ENCODE measurements around the gene TSPAN32. TPM values are rescaled to one million over a fixed set of nuclear protein-coding genes. Genes with fewer than 3 reads are reported as not detected.

TSPAN32 gene
- total RNA-seq, 1 donor from 2014 or later, result 0.23 TPM

DNA sequence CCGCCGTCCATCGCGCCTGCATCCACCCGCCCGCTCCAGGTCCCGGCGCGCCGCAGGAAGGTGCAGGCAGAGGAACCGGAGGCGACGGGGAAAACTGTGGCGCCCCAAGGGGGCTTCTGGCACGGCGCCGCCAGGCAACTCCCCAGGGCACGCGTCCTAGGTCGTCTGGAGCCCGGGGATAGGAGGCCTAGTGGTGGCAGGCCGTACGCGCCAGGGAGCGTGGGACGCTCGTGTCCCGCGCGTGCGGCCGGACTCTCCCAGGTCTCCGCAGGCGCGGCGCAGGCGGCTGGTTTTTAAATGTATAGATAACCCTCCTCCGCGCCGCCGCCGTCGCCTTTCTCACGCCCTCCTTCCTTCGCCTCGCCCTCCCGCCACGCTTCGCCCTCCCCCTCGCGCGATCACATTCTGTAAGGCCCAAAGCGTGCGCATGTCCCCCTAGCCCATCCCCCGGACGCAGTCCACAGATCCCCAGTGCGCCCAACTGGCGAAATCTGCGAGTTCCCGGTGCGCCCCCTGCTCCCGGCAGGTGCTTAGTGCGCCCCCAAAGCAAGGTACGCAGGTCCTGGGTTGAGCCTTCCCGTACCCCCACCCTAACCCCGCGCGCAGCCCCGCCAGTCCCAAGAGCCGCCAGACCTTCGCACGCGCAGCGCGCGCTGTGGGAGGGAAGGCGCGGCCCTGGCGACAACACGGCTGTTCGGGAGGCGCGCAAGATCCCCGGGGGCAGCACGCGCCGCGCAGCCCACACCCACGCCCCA, 31.3 kb upstream of the TSPAN32 start, which contains the start of gene ASCL2:
Gene ASCL2 (minus strand): TSS at position 267 of the 755 bp plus-strand sequence. CDS start 256 bp downstream, at position 11.
- H3K27ac Mint-ChIP-seq (ENCODE audit: unreplicated experiment), result no peak within 1 kb of the TSS
- no peaks in the 10 kb centered on the region for H3K36me3 Mint-ChIP-seq (ENCODE audit: low read depth, unreplicated experiment)
- peaks cover 14% of the 10 kb centered on the region for H3K27me3 Mint-ChIP-seq (ENCODE audit: unreplicated experiment)
- H3K4me3 Mint-ChIP-seq (ENCODE audit: unreplicated experiment), result no peak within 1 kb of the TSS
- peak; percentile 4 for DNase-seq (ENCODE audit: low spot score)
- no peaks in the 10 kb centered on the region for H3K9me3 Mint-ChIP-seq (ENCODE audit: unreplicated experiment)
- H3K4me1 Mint-ChIP-seq (ENCODE audit: unreplicated experiment), result peaks cover 3% of the 10 kb centered on the region
- TF ChIP-seq, protein P1, sequence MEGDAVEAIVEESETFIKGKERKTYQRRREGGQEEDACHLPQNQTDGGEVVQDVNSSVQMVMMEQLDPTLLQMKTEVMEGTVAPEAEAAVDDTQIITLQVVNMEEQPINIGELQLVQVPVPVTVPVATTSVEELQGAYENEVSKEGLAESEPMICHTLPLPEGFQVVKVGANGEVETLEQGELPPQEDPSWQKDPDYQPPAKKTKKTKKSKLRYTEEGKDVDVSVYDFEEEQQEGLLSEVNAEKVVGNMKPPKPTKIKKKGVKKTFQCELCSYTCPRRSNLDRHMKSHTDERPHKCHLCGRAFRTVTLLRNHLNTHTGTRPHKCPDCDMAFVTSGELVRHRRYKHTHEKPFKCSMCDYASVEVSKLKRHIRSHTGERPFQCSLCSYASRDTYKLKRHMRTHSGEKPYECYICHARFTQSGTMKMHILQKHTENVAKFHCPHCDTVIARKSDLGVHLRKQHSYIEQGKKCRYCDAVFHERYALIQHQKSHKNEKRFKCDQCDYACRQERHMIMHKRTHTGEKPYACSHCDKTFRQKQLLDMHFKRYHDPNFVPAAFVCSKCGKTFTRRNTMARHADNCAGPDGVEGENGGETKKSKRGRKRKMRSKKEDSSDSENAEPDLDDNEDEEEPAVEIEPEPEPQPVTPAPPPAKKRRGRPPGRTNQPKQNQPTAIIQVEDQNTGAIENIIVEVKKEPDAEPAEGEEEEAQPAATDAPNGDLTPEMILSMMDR (IDR thresholded peaks at IDR 0.05; ENCODE audit: unreplicated experiment), result no peak

DNA sequence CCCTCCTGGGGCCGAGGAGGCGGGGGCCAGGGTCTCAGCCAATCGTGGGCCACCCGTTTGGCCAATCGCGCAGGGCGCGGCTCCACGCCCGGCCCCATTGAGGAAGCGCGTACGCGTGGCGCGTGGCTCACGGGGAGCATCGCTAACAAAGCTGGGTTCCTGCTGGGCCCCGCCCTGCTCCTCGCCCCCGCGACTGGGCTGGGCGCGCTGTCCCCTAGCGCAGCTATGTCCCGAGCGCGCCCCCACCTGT, 30.8 kb upstream of the TSPAN32 start:
- peaks cover under 1% of the 10 kb centered on the region for H3K4me1 Mint-ChIP-seq (ENCODE audit: unreplicated experiment)
- H3K4me3 Mint-ChIP-seq (ENCODE audit: unreplicated experiment), result no peak overlapping the region
- H3K36me3 Mint-ChIP-seq (ENCODE audit: low read depth, unreplicated experiment), result peaks cover under 1% of the 10 kb centered on the region
- no peak overlapping the region for H3K27ac Mint-ChIP-seq (ENCODE audit: unreplicated experiment)
- H3K9me3 Mint-ChIP-seq (ENCODE audit: unreplicated experiment), result no peaks in the 10 kb centered on the region
- DNase-seq (ENCODE audit: low spot score), result peak; percentile 2
- TF ChIP-seq, protein P1 (IDR thresholded peaks at IDR 0.05; ENCODE audit: unreplicated experiment), result no peak
- peaks cover 13% of the 10 kb centered on the region for H3K27me3 Mint-ChIP-seq (ENCODE audit: unreplicated experiment)

- peak; percentile 3 for DNase-seq (ENCODE audit: low spot score)
- TF ChIP-seq, protein P1 (IDR thresholded peaks at IDR 0.05; ENCODE audit: unreplicated experiment), result no peak
- H3K27me3 Mint-ChIP-seq (ENCODE audit: unreplicated experiment), result peaks cover 12% of the 10 kb centered on the region
These were observed 30.2 kb upstream of the TSPAN32 start for GRCh38 chr11:2271327-2272227.

DNA sequence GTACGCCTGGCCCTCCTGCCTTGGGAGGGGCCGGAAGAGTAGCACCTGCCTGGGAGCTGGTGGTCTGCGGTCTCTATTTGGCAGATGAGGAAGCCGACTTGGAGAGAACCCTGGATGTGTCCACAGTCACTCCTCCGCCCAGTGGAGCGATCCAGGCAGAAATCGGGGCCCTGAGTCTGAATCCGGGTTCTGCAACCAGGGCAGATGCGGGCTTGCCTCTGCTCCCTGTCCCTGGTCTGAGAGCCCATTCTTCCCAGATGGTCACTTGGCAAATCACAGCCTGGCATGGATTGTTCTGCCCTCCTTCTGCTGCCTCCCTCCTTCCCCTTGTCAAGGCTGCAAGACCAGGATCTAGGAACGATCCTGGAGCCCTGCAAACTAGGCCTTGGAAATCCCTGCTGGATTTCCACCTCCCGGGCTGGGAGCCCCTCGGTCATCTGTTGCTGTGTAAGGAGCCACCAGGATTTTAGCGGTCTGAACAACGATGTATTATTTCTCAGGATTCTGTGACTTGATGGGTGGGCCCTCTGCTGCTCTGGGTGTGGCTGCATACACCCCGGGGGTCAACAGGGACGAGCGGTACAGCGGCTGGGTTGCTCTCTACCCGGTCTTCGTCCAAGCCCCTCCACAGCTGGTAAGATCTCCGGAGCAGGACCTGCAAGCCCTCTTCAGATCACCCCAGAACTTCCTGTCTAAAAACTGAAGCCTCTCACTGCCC, 29.4 kb upstream of the TSPAN32 start:
- peaks cover 12% of the 10 kb centered on the region for H3K27me3 Mint-ChIP-seq (ENCODE audit: unreplicated experiment)
- no peak overlapping the region for H3K27ac Mint-ChIP-seq (ENCODE audit: unreplicated experiment)
- H3K4me3 Mint-ChIP-seq (ENCODE audit: unreplicated experiment), result peak overlapping the region; percentile 14
- peaks cover 3% of the 10 kb centered on the region for H3K36me3 Mint-ChIP-seq (ENCODE audit: low read depth, unreplicated experiment)
- TF ChIP-seq, protein P1 (IDR thresholded peaks at IDR 0.05; ENCODE audit: unreplicated experiment), result no peak
- no peaks in the 10 kb centered on the region for H3K4me1 Mint-ChIP-seq (ENCODE audit: unreplicated experiment)
- no peaks in the 10 kb centered on the region for H3K9me3 Mint-ChIP-seq (ENCODE audit: unreplicated experiment)
- peak; percentile 2 for DNase-seq (ENCODE audit: low spot score)

More at GRCh38 chr11:2271327-2272227, 30.2 kb upstream of the TSPAN32 start:
- Mint-ChIP-seq H3K27ac (ENCODE audit: unreplicated experiment) (no peak overlapping the region), H3K4me1 (ENCODE audit: unreplicated experiment) (no peaks in the 10 kb centered on the region), H3K9me3 (ENCODE audit: unreplicated experiment) (no peaks in the 10 kb centered on the region), H3K36me3 (ENCODE audit: low read depth, unreplicated experiment) (peaks cover 3% of the 10 kb centered on the region), H3K4me3 (ENCODE audit: unreplicated experiment) (no peak overlapping the region)

Data from endothelial cell (in vitro differentiated cells).